Stimulated activated CD4-positive, alpha-beta T cell treated with anti-CD3 and anti-CD28 coated beads, TNF-alpha, amount 100 ng/mL, for 1 hour (primary cell): Measurements from ENCODE around the gene CFAP43.
"Not testable (repeated sequence)": the region's sequence is repeated elsewhere in the genome, so short reads cannot be mapped to it uniquely, and the experiment has no call there.

Experiments
- DNase-seq, 3 donors: peaks; one replicate each; pipeline ENCODE4 v3.0.0-alpha.2; 2020; ENCODE audit warnings: low read depth in 3 of 3, low spot score in 1 of 3

The CFAP43 gene

DNA sequence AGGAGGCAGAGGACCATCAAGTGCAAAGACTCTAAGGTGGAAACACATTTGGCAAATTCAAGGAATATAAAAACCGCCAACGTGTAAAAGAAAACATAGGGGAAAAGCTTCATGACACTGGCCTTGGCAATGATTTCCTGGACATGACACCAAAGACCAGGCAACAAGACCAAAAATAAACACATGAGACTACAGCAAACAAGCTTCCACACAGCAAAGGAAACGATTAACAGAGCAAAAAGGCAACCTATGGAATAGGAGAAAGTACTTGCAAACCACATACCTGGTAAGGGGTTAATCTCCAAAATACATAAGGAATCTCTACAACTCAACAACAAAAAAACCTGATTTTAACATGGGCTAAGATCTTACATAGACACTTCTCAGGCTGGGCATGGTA, 26.0 kb upstream of the CFAP43 start:
- DNase-seq: no peak

DNA sequence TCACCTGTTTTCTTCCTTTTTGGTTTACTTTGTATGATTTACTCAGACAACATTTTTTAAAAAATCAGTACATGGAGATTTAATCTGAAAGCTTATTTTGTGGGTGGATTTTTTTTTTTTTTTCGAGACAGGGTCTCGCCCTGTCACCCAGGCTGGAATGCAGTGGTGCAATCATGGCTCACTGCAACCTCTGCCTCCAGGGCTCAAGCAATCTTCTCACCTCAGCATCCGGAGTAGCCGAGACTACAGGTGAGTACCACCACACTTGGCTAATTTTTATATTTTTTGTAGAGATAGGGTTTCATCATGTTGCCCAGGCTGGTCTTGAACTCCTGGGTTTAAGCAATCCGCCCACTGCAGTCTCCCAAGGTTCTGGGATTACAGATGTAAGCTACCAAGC, 25.1 kb upstream of the CFAP43 start:
- DNase-seq: no peak

DNA sequence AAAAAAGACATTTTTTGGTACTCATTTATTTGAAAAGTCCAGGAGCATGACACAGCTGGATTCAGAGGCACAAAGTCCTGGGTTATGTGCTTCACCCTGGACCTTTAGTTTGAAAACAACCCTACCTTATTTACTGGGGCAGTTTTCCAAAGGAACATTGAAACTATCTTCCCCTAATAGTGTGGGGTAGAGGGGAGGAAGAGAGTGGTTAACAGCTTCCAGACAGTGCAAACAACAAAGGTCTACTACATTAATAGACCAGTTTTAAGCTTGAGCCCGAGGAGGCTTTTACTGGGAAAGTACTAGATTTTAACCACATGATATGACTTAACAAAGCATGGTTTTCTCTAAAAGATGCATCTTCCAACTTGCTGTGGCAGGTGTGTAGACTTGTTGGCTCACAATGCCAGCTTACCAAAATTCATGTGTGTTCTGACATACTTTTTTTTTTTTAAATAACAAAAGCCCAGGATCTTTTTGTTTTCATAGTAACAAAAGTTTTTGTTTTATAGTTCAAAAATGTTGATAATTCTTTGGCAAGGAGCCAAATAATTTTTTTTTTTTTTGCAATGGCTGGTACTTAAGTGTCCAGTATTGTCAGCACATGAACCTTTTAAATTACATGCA, 24.3 kb upstream of the CFAP43 start:
- no peak for DNase-seq

DNA sequence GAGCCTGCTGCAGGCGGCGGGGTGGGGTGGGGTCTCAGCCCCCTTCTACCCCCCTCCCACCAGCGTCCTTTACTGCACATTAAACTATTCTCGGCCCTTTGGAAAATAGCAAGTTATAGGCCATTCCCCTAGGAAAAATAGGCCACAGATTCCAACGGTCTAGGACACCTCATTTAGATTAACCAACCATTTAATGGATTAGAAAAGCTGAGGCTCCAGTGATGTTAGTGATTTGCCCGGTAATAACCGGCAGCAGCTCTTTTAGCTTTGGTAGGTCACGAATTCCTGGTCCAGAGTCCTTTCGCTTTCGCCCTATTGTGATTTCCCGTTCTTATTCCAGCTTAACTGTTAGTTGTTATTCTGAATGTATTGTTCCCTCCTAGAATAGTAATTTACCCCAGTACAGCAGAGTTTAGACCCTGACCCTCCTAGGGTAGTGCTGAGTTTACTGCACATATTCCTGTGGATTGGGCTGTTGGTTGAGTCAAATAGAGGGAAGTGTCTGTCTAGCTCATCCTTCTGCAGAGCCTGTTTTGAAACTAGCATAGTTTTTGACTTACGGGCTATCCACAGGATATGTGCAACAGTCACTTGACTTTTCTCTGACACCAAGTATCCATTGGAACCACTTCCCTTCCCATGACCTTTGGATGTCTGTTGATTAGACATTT, 23.3 kb upstream of the CFAP43 start:
- no peak for DNase-seq

DNA sequence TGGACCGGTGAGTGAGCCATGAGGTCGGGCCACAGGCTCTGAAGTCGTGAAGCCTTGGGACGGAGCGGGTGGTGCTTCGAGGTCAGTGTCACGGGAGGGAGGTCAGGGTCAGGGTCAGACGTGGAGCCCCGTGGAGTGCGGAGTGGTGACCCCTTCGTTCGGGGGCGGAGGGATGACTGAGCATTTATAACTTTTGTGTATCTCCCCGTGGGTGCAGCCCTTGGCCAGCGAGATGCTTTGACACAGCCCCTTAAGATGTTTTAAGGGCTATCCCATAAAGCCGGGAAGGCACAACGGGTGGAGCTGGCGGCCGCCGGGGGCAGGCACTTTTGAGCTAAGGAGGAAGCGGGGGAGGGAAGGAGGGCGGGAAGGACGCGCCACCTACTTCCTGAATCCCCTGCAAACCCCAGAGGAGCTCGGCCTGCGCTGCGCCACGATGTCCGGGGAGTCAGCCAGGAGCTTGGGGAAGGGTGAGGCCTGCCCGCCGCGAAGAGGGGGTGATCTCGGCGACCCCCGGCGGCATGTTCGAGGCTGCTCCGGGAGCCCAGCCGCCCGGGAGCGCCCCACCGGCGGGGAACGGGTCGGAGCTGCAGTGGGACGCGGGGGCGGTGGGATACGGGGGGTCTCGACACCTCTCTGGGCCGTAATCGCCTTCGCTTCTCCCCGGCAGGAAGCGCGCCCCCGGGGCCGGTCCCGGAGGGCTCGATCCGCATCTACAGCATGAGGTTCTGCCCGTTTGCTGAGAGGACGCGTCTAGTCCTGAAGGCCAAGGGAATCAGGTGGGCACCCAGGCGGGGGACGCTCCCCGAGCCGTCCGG, 22.5 kb upstream of the CFAP43 start, which contains the start of gene GSTO1:
Gene GSTO1, plus strand, starts transcription at position 400 of the 818 bp plus-strand sequence. Its CDS starts 37 bp downstream, at position 437.
- DNase-seq: no peak

DNA sequence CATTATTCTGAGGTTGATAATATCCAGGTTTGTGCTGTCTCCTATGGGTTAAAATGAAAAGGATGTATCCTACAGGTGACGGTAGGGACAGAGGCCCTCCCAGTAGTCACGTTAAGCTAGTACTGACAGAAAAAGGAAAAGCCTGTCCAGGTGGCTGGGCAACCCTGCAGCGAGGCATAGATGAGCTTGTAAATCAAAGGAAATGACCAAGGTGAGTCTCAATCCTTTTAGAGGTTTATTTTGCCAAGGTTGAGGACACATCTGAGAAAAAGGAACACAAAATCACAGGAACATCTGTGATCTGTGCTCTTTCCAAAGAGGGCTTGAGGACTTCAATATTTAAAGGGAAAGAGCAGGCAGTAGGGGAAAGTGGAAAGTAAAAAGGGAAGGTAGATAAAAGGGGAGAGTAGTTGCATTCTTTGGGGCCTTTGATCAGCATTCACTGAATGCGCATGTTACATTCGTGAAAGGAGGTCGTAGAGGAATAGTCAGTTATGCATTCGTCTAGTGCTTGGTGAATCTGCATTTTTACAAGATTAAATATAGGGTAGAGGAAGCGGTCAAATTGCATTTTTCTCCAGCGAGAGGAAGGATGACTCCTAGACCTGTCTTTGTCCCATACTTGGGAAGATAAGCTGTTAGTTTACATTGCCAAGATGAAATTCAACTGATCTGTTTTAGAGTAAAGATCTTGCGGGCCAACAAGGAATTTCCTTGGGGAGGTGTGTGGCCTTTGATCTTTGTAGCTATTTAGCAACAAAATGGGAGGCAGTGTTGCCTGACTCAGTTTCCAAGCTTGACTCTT, 21.6 kb upstream of the CFAP43 start:
- no peak for DNase-seq

DNA sequence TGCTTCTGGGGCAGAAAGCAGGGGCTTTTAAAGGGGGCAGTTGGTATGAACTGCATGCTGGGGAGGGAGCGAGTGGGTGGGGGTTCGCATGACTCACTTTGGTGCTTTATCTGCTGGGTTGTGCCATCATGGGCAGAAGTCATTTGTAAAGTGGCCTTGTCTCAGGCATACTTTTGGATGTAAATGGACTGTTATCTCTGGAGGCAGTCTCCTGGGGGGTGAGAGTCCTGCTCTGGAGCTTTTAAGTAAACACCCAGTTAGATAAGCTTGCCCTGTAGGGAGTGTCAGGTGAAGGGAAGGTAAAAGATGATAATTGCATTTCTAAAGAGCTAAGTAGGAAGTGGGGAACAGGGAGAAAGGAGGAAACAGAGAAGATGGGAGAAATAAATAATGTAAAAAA, 20.9 kb upstream of the CFAP43 start:
- DNase-seq: no peak

DNA sequence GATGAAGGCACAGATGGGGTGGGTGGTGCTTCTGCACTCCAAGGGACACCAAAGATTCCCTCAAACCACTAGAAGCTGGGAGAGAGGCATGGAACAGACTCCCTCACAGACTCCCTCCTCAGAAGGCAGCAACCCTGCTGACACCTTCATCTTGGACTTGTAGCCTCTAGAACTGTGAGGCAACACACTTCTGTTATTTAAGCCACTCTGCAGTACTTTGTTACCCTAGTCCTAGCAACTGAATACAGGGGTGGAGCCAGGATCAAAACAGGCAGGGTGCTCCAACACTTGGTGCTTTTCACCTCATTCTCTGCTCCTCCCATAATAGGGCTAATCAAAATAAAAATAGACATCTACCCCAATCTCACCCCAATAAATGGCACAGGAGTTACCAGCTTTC, 20.2 kb upstream of the CFAP43 start:
- DNase-seq: no peak

DNA sequence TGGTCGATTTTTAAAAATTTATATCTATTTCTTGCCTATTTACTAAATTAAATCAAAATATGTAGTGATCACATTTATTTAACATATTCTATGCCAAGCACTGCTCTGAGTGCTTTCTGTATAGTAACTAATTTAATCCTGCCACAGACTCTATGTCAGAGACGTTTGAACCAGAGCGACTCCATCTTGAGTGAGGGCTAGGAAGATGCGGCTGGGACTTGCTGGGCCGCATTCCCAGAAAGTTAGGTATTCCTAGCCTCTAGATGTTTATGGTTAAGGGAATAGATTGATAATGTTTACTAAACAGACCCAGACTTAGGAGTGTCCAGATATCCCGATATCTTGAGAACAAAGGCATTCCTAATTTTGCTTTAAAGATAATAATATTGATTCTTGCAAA, 19.3 kb upstream of the CFAP43 start:
- DNase-seq: no peak

DNA sequence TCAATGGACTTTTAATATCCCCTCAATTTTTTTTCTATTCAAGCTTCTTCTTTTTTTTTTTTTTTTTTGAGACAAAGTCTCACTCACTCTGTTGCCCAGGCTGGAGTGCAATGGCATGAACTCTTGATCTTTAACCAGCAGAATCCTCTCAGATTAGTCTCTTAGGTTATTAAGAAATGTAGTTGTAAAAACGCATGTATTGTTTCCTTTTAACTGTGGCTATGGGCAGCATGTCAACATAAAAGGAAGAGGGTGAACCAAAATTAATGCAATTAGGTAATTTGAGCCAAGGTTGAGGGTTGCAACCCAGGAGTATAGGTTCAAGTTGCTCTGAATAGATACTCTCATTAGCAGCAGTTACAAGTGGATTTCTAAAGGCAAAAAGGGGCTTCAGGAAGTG, 18.2 kb upstream of the CFAP43 start:
- no peak for DNase-seq

DNA sequence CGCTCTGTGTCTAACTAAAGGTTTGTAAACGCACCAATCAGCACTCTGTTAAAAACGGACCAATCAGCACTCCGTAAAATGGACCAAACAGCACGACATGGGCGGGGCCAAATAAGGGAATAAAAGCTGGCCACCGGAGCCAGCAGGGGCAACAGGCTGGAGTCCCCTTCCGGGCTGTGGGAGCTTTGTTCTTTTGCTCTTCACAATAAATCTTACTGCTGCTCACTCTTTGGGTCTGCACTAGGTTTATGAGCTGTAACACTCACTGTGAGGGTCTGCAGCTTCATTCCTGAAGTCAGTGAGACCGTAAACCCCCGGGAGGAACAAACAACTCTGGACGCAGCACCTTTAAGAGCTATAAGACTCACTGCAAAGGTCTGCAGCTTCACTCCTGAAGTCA, 16.8 kb upstream of the CFAP43 start:
- not testable (repeated sequence) for DNase-seq

DNA sequence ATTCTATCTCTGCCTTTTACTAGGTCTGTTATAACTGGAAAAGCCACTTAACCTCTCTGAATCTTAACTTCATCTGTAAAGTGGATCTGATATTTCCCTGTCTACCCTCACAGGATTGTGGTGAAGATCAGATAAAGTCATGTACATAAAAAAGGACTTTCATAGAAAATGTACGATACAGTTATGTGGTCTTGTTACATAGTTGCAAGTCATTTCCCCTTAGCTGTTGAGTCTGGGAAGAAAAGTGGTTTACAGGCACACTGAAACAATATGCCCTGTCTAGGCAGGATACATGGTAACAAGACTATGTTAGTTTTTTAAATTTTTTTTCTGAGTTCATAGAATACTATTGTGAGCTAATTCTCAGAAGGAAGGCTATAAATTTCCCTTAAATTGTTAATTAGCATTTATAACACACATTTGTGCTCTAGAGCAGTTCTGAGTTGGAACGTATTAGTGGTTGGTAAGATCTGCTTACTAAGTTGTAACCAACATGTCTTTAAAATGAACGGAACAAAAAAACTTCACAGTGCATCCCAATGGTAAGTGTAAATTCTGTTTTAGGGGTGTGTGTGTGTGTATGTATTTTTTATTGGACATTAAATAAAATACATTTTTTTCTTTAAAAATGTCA, 15.5 kb upstream of the CFAP43 start:
- no peak for DNase-seq

DNA sequence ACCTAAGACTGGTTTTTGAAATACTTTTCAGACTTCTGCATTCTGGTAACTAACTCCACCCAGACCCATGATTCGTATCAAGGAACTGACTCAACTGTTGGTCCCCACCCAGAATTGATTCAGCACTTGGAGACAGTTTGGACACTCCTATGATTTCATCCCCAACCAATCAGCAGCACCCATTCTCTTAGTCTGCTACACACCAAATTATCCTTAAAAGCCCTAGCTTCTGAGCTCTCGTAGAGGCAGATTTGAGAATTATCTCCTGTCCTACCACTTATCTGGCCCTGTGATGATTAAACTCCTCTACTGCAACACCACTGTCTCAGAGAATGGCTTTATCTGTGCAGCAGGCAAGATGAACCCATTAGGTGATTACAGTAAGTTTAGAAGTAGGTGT, 14.8 kb upstream of the CFAP43 start:
- no peak for DNase-seq

DNA sequence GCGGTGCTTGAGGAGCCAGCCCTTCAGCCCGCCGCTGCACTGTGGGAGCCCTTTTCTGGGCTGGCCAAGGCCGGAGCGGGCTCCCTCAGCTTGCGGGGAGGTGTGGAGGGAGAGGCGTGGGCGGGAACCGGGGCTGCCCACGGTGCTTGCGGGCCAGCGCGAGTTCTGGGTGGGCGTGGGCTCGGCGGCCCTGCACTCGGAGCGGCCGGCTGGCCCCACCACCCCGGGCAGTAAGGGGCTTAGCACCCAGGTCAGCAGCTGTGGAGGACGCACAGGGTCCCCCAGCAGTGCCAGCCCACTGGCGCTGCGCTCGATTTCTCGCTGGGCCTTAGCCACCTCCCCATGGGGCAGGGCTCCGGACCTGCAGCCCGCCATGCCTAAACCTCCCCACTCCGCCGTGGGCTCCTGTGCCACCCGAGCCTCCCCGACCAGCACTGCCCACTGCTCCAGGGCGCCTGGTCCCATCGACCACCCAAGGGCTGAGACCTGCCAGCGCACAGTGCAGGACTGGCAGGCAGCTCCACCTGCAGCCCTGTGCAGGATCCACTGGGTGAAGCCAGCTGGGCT, 13.0 kb upstream of the CFAP43 start:
- no peak for DNase-seq

DNA sequence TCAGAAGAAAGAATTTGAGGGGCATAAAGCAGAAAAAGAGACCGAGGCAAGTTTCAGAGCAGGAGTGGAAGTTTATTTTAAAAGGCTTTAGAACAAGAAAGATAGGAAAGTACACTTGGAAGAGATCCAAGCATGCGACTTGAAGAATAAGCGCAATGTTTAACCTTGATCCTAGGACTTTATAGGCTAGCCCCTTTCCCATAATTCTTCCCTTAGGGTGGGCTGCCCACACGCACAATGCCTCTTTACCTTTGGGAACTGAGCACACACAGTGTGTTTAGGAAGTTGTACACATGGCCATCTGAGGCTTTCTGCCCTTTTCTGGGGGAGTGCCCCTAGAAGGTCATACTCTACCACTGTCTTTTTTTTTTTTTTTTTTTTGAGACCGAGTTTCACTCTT, 11.3 kb upstream of the CFAP43 start:
- DNase-seq: no peak

DNA sequence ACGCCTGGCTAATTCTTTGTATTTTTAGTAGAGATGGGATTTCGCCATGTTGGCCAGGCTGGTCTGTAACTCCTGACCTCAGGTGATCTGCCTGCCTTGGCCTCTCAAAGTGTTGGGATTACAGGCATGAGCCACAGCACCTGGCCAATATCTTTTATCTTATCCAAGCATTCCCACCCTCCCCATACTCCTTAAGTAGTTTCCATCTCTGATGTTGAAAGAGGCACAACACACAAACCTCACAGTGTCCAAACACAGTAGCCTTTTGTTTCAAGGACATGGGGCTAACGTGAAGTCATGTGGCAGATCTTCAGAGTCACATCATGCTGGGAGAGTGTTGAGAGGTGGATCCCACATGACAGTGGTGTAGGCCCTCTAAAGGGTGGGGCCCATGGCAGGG, 10.8 kb upstream of the CFAP43 start:
- DNase-seq: not testable (repeated sequence)

DNA sequence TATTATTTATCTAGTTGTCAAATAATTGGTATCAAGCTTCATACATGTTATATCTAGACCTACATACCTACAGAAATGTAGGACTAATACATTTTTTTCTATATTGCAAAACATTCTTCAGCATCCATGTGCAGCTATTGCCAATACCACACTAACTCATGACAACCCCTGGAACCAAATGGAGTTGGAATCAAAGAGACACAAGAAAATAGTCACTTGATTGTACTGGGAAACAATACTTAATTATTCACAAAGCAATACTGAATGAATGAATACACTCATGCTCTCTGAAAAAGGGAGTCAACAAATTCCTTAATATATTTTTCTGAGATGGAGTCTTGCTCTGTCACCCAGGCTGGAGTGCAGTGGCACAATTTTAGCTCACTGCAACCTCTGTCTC, 10.4 kb upstream of the CFAP43 start:
- no peak for DNase-seq

DNA sequence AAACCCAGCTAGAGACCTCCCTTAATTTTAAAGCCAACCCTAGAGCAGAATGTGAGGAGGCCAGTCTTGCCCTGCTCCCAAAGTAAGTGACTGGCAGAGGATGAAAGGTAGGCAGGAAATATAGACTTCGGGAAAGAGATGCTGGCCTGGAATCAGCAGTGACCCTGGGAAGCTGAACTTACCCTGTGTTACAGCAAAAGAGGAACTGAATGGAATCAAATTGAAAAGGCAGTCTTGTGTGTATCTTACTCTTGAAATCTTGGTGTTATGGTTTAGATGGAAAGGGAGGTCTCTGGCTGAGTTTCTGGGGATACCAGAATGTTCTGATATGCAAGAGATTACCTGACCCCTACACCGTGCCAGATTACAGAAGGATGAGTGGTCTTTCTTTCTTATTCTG, 7.9 kb upstream of the CFAP43 start:
- DNase-seq: no peak

DNA sequence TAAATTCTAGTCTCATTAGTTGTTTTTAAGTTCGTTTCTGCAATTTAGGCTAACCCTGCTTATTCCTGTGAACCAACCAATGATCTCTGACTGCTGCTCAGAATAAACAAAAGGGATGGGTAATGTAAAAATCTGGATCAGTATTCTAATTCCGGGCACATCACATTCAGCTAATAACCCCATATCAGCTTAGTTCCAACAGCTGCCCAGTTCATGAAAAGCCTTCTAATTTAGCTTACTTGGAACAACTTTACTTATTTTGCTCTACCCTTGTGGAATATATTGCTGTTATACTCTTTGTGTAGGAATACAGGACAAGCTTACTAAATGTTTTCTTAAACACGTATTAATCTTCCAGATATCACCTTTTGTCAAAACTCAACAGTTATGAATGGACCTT, 3.6 kb upstream of the CFAP43 start:
- no peak for DNase-seq

DNA sequence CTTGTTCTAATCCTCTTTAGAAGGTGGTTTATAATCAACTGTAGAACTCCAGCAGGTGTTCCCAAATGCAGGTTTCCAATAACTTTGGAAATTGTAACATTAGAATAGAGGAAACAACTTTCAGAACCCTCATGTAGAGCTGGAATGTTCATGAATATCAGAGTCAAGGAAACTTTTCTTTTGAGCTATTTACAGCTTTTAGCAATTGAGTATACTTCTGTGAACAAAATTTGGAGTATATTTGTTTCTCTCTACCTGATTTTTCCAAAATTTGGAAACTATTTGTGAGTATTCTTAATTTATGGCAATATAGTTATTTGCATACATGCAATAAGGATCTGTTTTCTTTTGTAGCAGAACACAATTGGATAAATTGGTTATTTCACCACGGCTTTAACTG, 2.8 kb upstream of the CFAP43 start:
- DNase-seq: no peak

DNA sequence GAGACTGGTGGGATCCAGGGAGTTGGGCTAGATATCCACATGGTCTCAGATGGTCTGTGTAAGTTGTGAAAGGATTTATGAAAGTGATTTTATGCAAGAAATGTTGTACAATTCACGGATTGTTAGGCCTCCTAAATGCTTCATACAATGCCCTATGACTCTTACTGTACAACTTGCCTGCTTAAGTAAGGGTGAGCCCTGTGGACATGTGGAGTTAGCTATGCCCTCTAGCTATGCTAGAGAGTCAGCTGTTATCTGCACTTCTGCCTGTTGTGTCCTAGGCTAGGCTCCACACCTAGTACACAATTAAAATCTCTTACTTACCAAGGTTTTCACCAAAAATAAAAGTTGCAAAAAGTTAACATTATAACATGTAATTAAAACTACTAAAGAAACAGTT, 1.7 kb upstream of the CFAP43 start:
- no peak for DNase-seq
